ENCODE data around the gene FAM50B.
"Not testable (repeated sequence)": the region's sequence is repeated elsewhere in the genome, so short reads cannot be mapped to it uniquely, and the experiment has no call there.

DNA sequence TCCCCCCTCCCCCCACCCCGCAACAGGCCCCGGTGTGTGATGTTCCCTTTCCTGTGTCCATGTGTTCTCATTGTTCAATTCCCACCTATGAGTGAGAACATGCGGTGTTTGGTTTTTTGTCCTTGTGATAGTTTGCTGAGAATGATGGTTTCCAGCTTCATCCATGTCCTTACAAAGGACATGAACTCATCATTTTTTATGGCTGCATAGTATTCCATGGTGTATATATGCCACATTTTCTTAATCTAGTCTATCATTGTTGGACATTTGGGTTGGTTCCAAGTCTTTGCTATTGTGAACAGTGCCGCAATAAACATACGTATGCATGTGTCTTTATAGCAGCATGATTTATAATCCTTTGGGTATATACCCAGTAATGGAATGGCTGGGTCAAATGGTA lies 14.1 kb downstream of the FAM50B start:
- TF ChIP-seq CTCF (IDR thresholded peaks at IDR 0.05); POLR2AphosphoS5 (IDR thresholded peaks at IDR 0.05); POLR2A (IDR thresholded peaks at IDR 0.05; ENCODE audit: low read depth); EP300 (IDR thresholded peaks at IDR 0.05): not testable (repeated sequence)
